GM12873 (cell line): ENCODE measurements around the gene PANX1.

Experiments
- TF ChIP-seq, protein P1 (sequence below): IDR thresholded peaks from 2 replicates; pipeline ENCODE4 v1.5.1; 2012; ENCODE audit warnings: low read depth, mild to moderate bottlenecking, moderate library complexity, low read length, control low read depth; ENCODE audit not compliant: insufficient read depth; ENCODE audit errors: missing control alignments

The PANX1 gene, protein sequence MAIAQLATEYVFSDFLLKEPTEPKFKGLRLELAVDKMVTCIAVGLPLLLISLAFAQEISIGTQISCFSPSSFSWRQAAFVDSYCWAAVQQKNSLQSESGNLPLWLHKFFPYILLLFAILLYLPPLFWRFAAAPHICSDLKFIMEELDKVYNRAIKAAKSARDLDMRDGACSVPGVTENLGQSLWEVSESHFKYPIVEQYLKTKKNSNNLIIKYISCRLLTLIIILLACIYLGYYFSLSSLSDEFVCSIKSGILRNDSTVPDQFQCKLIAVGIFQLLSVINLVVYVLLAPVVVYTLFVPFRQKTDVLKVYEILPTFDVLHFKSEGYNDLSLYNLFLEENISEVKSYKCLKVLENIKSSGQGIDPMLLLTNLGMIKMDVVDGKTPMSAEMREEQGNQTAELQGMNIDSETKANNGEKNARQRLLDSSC

DNA sequence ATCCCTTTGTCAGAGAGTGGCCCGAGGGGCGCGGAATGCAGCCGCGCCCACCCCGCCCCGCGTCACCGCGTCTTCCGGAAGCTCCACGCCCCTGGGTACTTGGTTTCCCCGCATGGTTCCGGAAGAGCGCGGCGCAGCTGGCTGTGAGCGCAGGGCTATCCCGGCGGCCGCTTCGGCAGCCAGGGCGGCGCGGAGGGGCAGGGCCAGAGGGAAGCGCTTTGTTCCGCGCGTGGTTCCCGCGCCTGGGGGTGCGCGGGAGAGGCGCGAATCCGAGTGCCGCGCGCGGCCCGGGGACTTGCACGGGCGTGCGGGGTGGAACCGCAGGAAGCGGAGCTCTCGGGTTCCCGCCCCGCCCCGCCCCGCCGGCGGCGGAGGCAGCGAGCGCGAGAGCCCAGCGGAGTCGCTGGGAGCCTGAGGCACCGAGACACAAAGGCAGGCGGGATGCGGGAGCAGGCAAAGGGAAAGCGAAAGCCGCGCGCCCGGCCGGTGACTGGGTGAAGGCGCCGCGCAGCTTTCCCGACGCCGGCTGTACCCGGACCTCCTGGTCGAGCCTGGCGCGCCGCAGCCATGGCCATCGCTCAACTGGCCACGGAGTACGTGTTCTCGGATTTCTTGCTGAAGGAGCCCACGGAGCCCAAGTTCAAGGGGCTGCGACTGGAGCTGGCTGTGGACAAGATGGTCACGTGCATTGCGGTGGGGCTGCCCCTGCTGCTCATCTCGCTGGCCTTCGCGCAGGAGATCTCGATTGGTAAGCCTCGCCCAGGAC, at the start of gene PANX1:
Gene PANX1 (plus strand): TSS at position 96 of the 766 bp plus-strand sequence. CDS start 472 bp downstream, at position 568.
- TF ChIP-seq, protein P1, sequence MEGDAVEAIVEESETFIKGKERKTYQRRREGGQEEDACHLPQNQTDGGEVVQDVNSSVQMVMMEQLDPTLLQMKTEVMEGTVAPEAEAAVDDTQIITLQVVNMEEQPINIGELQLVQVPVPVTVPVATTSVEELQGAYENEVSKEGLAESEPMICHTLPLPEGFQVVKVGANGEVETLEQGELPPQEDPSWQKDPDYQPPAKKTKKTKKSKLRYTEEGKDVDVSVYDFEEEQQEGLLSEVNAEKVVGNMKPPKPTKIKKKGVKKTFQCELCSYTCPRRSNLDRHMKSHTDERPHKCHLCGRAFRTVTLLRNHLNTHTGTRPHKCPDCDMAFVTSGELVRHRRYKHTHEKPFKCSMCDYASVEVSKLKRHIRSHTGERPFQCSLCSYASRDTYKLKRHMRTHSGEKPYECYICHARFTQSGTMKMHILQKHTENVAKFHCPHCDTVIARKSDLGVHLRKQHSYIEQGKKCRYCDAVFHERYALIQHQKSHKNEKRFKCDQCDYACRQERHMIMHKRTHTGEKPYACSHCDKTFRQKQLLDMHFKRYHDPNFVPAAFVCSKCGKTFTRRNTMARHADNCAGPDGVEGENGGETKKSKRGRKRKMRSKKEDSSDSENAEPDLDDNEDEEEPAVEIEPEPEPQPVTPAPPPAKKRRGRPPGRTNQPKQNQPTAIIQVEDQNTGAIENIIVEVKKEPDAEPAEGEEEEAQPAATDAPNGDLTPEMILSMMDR: no peak

DNA sequence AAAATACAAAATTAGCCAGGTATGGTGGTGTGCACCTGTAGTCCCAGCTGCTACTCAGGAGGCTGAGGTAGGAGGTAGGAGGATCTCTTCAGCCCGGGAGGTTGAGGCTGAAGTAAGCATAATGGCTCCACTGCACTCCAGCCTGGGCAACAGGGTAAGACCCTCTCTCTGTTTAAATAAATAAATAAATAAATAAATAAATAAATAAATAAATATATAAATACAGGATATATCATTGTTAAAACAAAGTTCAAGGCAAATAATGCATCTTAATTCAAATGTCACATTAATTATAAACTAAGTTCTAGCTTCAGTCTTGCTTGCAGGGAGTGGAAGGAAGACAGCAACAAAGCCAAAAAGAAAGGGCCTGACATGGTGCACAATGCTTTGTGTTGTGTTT, 44.5 kb upstream of the PANX1 start:
- TF ChIP-seq, protein P1: no peak

DNA sequence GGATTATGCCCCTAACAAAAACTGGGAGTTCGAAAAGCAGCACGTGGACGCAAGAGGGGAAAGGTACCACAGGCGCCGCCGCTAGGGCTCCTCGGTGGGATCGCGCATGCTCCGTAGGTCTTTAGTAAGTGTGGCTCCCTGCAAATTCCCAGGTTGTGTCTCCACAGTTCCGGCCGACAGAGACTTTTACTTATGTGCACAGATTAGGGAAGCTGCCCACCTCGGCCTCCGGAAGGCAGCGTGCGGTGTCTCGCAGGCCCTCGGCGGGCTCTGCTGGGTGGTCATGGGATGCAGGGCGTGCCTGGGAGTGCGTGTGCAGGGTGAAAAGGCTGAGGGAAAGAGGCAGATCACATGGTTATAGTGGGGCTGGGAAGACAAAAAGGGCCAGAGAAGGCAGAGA, 39.7 kb upstream of the PANX1 start:
- TF ChIP-seq, protein P1: no peak

DNA sequence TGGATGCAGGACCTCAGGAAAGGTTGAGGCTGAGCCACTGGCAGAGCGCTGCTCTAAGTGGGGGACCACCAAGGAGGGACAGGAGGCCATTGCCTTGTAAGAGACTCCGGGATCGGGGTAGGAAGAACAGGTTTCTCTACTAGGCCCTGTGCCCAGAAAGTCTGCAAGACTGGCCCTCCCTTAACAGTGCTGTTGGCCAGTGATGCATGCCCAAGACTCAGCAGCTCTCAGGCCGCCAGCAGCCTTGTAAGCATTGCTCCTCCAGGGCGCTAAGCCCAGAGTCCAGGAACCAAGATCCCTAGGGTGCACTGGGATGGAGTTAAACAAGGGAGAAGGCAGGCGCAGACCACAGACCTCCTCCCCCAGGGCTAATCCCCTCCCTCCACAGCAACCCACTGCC, 39.3 kb upstream of the PANX1 start:
- TF ChIP-seq, protein P1: no peak

DNA sequence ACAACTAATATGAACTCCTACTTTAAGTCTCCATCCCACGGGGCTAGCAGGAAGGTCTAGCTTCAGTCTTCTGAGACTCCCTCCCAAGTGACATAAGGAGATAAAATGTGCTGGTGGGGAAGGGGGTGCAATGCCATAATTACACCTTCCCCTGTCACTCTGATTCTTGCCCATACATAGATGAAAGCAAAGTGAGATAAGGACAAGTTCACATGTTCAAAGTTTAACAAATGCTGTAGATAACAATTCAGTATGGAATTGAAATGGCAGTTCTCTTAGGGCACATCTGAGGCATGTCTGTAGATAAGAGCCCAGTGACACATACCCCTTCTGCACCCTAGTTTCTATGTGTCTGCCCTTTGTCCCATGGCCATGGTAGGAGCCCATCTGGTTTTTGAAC, 38.2 kb upstream of the PANX1 start:
- TF ChIP-seq, protein P1: no peak

DNA sequence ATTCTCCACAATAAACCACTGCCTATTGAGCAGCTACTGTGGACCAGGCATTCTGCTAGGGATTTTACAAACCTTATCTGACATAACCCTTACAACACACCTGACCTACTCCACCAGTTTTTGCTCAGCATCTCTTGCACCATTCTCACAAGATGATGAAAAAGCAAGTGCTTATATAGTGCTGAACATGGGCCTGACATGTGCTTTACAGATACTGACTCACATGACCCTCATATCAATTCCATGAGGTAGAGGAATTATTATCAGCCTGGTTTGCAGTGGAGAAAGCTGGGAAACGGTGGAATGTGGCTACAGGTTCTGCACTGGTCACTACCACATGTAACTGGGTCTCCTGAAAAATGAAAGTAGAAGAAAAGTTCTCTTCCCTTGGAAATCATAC, 37.5 kb upstream of the PANX1 start:
- TF ChIP-seq, protein P1: no peak

DNA sequence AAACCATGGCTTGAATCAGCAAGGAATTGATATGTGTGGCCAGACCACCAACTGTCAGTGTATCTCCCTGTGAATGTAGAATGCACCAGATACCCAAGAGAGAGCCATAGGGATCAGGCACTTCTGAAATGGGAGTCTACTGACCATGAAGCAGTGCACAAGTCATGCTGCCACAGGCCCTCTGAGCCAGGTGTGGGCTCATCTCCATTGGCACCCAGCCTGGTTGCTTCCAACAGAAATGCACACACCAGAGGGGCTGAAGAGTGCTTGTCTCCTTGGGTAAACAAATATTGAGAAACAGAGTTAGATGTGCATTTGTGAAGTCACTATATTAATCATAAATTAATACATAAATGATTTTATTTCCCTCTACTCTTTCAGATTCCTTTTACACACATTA, 28.4 kb upstream of the PANX1 start:
- TF ChIP-seq, protein P1: no peak
